Aorta (tissue), 5 donors: ENCODE data around the gene CASP2. TPM values are rescaled to one million over a fixed set of nuclear protein-coding genes. Genes with fewer than 3 reads are reported as not detected.

Experiments used
- ATAC-seq: fragments of 200-7000 bp; cut with Tn5 transposase; one replicate; pipeline ENCODE4 v1.9.1; 2022; ENCODE audit warnings: moderate library complexity; ENCODE audit not compliant: low FRiP score
- DNase-seq, 2 donors: peaks; one replicate each; pipeline ENCODE4 v3.0.0-alpha.2; 2020
- H3K27ac ChIP-seq, 2 donors: one replicate each; pipeline ENCODE4 v1.5.1; 2013; ENCODE audit warnings: low read length in 2 of 2, mild to moderate bottlenecking in 2 of 2, moderate library complexity in 2 of 2, control low read depth in 1 of 2, inconsistent platforms in 1 of 2, low read depth in 1 of 2
- H3K27me3 ChIP-seq, 2 donors: one replicate each; pipeline ENCODE4 v1.6.1; 2013; ENCODE audit warnings: control low read depth in 1 of 2, low read length in 1 of 2, mild to moderate bottlenecking in 1 of 2, moderate library complexity in 1 of 2; ENCODE audit not compliant: insufficient read depth in 2 of 2, control insufficient read depth in 1 of 2
- H3K36me3 ChIP-seq, 2 donors: one replicate each; pipeline ENCODE4 v1.6.1; 2013; ENCODE audit warnings: control low read depth in 1 of 2, low read length in 1 of 2, mild to moderate bottlenecking in 1 of 2; ENCODE audit not compliant: insufficient read depth in 2 of 2, control insufficient read depth in 1 of 2
- H3K4me1 ChIP-seq, 2 donors: one replicate each; pipeline ENCODE4 v1.6.1; 2013; ENCODE audit warnings: low read length in 2 of 2, control low read depth in 1 of 2, mild to moderate bottlenecking in 1 of 2, moderate library complexity in 1 of 2; ENCODE audit not compliant: insufficient read depth in 2 of 2, control insufficient read depth in 1 of 2
- H3K4me3 ChIP-seq, 2 donors: one replicate each; pipeline ENCODE4 v1.5.1; 2013; ENCODE audit warnings: low read length in 2 of 2, control low read depth in 1 of 2, mild to moderate bottlenecking in 1 of 2
- H3K9me3 ChIP-seq: one replicate; pipeline ENCODE4 v1.6.1; 2013; ENCODE audit warnings: mild to moderate bottlenecking, low read length; ENCODE audit not compliant: control insufficient read depth
- WGBS, 2 donors: extraction: QIAGEN DNeasy Blood & Tissue Kit; methylation state at CpG; one replicate each; pipeline ENCODE4 v1.1.7; 2013; 5-methylcytosine and 5-hydroxymethylcytosine counted together
- intact Hi-C, 2 donors: fragments of 100-400 bp; cut with DNase I; formaldehyde crosslinking; loops; one replicate each; pipeline versions ENCODE4 v1.14.2 to v1.15.0; 2022
- polyA plus RNA-seq, 2 donors: library from polyadenylated mRNA; stranded (reverse); fragments of 200-250 nt; gene quantifications; one replicate each; pipeline ENCODE4 v1.2.3, GENCODE V29; 2013
- total RNA-seq, 2 donors: library from RNA; stranded (reverse); fragmentation: NEBNext Ultra II Directional; extraction: Animal tissue kit (Norgen Biotek cat#: 25700); gene quantifications; one replicate each; pipeline ENCODE4 v1.2.1, GENCODE V29; 2021
- donor health status: healthy with polysubstance abuse.
- donor health status: Bipolar disorder and iron deficiency.
- donor health status: DM: no; HTN: no; CAD: no.
- donor health status: DM: no; HTN: no; CAD: no.
- donor health status: DM: yes; HTN: yes; CAD: no.

CASP2 gene
- total and polyA plus RNA-seq, 4 donors = 2.6 to 23.9 (median 13.8) TPM

- Histone ChIP-seq H3K4me1 (no peaks in the 10 kb centered on the region), H3K27ac (no peak overlapping the region), H3K9me3 (no peaks in the 10 kb centered on the region), H3K27me3 (no peaks in the 10 kb centered on the region), H3K36me3 (no peaks in the 10 kb centered on the region), H3K4me3 (no peak overlapping the region)
- DNase-seq = no peak
- no peak for ATAC-seq
- 70 to 73% methylated on average over 12 of the region's 12 CpGs for WGBS, 2 donors
- intact Hi-C loops = loop anchor here in 1 of 2 donors (5.0 kb wide), 1 partner anchor 94 kb away; no protein-coding TSS in a partner anchor
Measured at GRCh38 chr7:143323653-143324052, 35.5 kb downstream of the CASP2 start.

- H3K36me3 ChIP-seq = no peaks in the 10 kb centered on the region
- 84 to 90% methylated on average over 2 of the region's 2 CpGs for WGBS, 2 donors
- ATAC-seq (no peak), DNase-seq (no peak)
- H3K27me3 ChIP-seq = no peaks in the 10 kb centered on the region
- intact Hi-C loops = no loop called here
- H3K4me3 ChIP-seq = no peak overlapping the region
- no peaks in the 10 kb centered on the region for H3K9me3 ChIP-seq
- no peak overlapping the region for H3K27ac ChIP-seq
- no peaks in the 10 kb centered on the region for H3K4me1 ChIP-seq
Measured at GRCh38 chr7:143325240-143325639, 37.1 kb downstream of the CASP2 start.

- H3K36me3 ChIP-seq = no peaks in the 10 kb centered on the region
- H3K9me3 ChIP-seq = no peaks in the 10 kb centered on the region
- DNase-seq (no peak), ATAC-seq (no peak)
- WGBS, 2 donors = 94 to 96% methylated on average over 5 of the region's 5 CpGs
- H3K4me3 ChIP-seq = no peak overlapping the region
- no peaks in the 10 kb centered on the region for H3K4me1 ChIP-seq
- H3K27me3 ChIP-seq = no peaks in the 10 kb centered on the region
- intact Hi-C loops = no loop called here
- no peak overlapping the region for H3K27ac ChIP-seq
Measured at GRCh38 chr7:143327903-143328302, 39.8 kb downstream of the CASP2 start.

GRCh38 chr7:143329471-143330170 is 41.5 kb downstream of the CASP2 start:
- intact Hi-C loops = no loop called here
- H3K36me3 ChIP-seq = no peaks in the 10 kb centered on the region
- no peaks in the 10 kb centered on the region for H3K4me1 ChIP-seq
- no peaks in the 10 kb centered on the region for H3K27me3 ChIP-seq
- ATAC-seq = no peak
- 93 to 95% methylated on average over 10 of the region's 10 CpGs for WGBS, 2 donors
- H3K9me3 ChIP-seq = no peaks in the 10 kb centered on the region
- H3K27ac ChIP-seq = no peak overlapping the region
- DNase-seq = no peak
- H3K4me3 ChIP-seq = no peak overlapping the region

GRCh38 chr7:143331179-143331801 is 43.1 kb downstream of the CASP2 start:
- H3K27ac ChIP-seq = no peak overlapping the region
- intact Hi-C loops = no loop called here
- ATAC-seq (no peak), DNase-seq (peak in 1 of 2 donors; percentile 63)
- no peaks in the 10 kb centered on the region for H3K27me3 ChIP-seq
- H3K4me3 ChIP-seq = no peak overlapping the region
- no peaks in the 10 kb centered on the region for H3K4me1 ChIP-seq
- no peaks in the 10 kb centered on the region for H3K36me3 ChIP-seq
- H3K9me3 ChIP-seq = no peaks in the 10 kb centered on the region
- 69 to 76% methylated on average over 8 of the region's 8 CpGs for WGBS, 2 donors

GRCh38 chr7:143334244-143334643 is 46.1 kb downstream of the CASP2 start:
- no peaks in the 10 kb centered on the region for H3K9me3 ChIP-seq
- no peak overlapping the region for H3K4me3 ChIP-seq
- no peak overlapping the region for H3K27ac ChIP-seq
- WGBS, 2 donors = 8 to 15% methylated on average over 1 of the region's 1 CpG
- DNase-seq (no peak), ATAC-seq (no peak)
- intact Hi-C loops = no loop called here
- H3K36me3 ChIP-seq = no peaks in the 10 kb centered on the region
- no peaks in the 10 kb centered on the region for H3K4me1 ChIP-seq
- no peaks in the 10 kb centered on the region for H3K27me3 ChIP-seq

GRCh38 chr7:143337216-143337615 is 49.1 kb downstream of the CASP2 start:
- WGBS, 2 donors = 87 to 89% methylated on average over 3 of the region's 3 CpGs

GRCh38 chr7:143341842-143342241 is 53.7 kb downstream of the CASP2 start:
- Histone ChIP-seq H3K4me3 (no peak overlapping the region), H3K4me1 (no peaks in the 10 kb centered on the region), H3K27ac (no peak overlapping the region), H3K9me3 (no peaks in the 10 kb centered on the region), H3K27me3 (no peaks in the 10 kb centered on the region), H3K36me3 (no peaks in the 10 kb centered on the region)
- ATAC-seq = no peak
- intact Hi-C loops = no loop called here
- WGBS, 2 donors = 91 to 94% methylated on average over 8 of the region's 8 CpGs
- DNase-seq = no peak

More at GRCh38 chr7:143337216-143337615, 49.1 kb downstream of the CASP2 start:
- H3K27me3 ChIP-seq = no peaks in the 10 kb centered on the region
- no peaks in the 10 kb centered on the region for H3K9me3 ChIP-seq
- intact Hi-C loops = no loop called here
- no peak for DNase-seq
- no peak for ATAC-seq
- no peaks in the 10 kb centered on the region for H3K4me1 ChIP-seq
- no peaks in the 10 kb centered on the region for H3K36me3 ChIP-seq
- no peak overlapping the region for H3K4me3 ChIP-seq
- H3K27ac ChIP-seq = no peak overlapping the region

- intact Hi-C loops = no loop called here
Measured at GRCh38 chr7:143343596-143343995, 55.4 kb downstream of the CASP2 start.

More at GRCh38 chr7:143343596-143343995, 55.4 kb downstream of the CASP2 start:
- H3K36me3 ChIP-seq = no peaks in the 10 kb centered on the region
- no peaks in the 10 kb centered on the region for H3K4me1 ChIP-seq
- no peaks in the 10 kb centered on the region for H3K27me3 ChIP-seq
- 96 to 97% methylated on average over 3 of the region's 3 CpGs for WGBS, 2 donors
- no peak for ATAC-seq
- DNase-seq = no peak
- no peak overlapping the region for H3K27ac ChIP-seq
- no peaks in the 10 kb centered on the region for H3K9me3 ChIP-seq
- H3K4me3 ChIP-seq = no peak overlapping the region
